ENCODE measurements around the gene CEP72.
"Not testable (repeated sequence)": the region's sequence is repeated elsewhere in the genome, so short reads cannot be mapped to it uniquely, and the experiment has no call there.

CEP72 gene

DNA sequence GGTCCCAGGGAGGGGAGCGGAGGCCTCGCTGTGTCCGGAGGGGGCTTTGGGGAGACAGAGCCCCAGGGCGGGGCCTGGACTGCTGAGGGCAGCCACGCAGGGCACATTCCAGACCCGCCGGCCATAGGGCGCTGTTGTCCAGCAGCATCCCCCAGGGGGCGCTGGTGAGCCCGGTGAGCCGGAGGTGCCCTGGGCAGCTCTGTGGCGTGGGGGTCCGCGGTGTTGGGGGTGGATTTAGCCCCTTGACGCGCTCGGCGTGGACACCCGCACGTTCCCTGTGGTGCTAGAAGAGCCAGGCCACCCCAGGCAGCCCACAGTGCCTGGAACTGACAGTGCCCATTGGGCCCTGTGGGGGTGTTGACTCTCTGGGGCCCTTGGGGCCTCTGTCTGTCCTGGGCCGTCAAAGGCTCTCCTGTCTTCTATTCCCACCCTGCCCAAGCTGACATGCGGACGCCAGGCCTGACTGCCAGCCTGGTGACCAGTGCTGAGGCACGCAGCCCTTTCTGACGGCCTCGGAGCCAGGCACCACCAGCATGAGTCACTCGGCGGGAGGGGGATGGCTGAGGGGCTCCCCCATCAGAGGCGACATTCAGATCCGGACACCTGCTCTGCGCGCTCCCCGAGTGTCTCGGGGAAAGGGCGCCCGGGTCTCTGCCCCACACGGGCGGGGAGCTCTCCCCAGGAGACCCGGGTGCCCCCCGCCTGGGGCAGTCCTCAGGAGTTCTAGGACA is 57.1 kb downstream of the CEP72 start:
- in situ Hi-C loops (cut with MboI; ENCODE audit: low sequenced_read_pairs) = no loop called here

DNA sequence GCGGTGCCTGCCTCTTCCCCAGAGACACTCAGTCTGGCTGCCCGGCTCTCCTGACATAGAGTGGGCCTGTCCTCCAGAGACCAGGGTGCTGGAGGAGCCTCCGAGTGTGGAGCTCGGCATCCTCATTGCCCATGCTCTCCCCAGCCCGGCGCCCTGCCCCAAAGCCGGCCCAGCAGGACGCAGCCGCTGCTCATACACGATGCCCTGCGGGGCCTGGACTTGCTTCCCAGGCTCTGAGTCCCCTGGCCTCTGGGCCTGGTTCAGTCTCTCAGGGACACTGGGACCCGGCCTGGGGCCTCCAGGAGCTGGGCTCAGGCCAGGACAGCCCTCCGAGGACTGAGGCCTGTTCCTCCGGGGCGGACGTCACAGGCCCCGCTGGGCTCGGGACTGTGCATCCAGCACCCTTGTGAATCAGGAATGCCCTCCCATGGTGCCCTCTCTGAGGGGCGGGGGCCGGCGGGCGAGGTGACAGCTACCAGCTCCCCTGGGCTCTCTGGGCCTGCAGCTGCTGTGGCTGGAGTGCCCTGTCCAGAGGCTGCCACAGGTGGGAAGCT is 57.8 kb downstream of the CEP72 start:
- in situ Hi-C loops (cut with MboI; ENCODE audit: low sequenced_read_pairs) = no loop called here

DNA sequence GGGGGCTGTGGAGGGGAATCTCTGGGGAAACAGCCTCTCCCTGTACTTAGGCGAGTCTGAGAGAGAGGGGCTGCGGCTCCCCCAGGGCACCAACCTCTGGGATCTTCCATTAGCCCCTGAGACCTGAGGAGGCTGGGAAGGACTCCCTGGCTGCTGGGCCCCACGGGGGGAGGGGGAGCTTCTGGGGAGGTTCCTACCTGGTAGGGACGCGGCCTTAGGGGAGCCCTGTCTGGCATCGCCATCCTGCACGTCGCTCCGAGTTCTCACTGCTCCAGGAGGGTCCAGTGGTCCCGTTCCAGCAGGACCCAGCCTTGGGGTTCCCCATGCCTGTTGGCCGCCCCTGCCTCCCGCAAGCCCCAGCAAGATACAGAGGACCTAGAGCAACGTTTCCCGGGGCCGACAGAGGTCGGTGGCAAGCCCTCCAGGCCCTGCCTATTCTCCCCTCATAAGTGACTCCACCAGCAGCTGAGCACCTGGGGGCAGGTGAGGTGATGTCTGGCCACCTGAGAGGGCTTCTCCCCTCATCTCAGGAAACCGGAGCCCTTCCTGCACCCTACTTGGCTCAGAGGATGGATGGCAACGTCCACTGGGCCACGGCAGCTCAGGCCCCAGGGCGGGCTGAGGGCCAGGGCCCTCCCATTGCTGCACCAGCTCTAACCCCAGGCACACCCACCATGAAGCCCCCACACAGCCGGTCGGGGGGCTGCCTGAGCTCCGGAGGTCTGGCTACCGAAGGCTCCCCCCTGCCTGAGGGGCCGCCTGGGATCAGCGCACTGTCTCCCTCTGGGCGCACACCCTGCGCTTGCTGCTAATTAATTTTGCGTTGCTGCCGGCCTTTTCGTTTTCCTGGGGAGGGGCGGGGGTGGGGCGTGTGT is 58.5 kb downstream of the CEP72 start:
- in situ Hi-C loops (cut with MboI; ENCODE audit: low sequenced_read_pairs) = no loop called here

- in situ Hi-C loops (cut with MboI; ENCODE audit: low sequenced_read_pairs) = no loop called here
Observed at GRCh38 chr5:671459-672328, 59.6 kb downstream of the CEP72 start.

GRCh38 chr5:672329-673160 is 60.4 kb downstream of the CEP72 start:
- in situ Hi-C loops (cut with MboI; ENCODE audit: low sequenced_read_pairs) = no loop called here

DNA sequence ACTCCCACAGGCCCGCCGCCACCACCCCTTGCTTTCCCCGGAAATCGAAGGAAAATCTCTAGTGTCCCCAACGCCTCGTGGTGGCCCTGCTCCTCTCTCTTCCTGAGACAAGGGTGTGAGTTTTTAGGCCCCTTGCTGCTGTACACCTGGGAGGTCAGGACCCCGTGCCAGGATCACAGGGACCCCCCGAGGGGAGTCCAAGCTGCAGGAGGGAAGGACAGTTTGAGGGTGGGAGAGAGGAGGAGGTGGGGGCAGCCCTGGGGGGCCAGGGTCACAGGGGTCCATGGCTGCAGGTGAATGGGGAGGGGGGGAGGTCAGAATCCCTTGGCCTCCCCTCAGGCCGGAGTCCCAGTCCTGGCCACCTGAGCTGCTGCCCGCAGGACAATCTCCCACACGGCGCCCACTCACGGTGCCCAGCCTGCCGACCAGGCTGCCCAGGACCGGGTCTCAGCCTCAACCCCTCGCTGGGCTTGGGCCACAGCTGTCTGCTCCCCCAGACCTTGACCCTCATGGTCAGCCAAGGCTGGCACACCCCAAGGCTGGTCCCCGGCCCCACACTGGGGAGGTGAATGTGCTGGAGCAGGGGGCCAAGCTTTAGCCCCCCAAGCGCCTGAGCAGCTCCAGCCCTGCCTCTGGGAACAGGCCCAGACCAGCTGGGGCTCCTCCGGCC is 61.2 kb downstream of the CEP72 start:
- in situ Hi-C loops (cut with MboI; ENCODE audit: low sequenced_read_pairs) = no loop called here

DNA sequence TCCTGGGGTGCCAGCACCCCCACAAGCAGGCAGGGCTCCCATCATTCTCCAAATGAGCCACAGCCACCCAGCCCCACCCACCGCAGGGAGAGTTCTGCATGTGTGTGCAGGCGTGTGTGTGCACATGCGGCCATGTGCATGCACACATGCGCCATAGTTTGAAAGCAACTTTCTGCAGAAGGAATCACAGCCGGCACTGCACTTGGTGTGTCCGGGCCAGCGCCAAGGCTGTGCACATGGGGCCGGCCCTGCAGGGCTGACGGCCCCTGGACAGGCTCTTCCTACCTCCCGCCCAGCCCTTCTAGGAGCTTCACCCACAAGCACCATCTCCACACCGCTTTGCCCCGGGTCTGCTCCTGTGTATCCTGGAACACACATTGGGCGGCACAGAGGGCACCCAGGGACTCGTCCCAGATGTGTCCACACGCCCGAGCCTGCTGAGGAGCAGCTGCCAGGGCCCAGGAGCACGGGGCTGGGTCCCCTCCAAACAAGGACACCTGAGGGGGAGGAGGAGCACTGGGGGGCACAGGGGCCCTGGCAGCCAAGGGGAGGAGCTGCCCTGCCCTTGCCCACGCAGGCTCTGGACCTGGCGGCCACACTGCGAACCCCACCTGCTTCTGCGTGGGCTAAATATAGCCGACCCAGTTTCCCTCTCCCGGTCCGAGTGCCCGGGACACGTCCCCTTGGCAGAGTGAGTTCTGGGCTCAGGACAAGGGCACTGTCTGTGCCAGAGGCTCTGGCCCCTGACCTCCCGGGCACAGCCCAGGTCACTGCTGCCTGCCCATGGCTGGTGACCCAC is 61.9 kb downstream of the CEP72 start:
- in situ Hi-C loops (cut with MboI; ENCODE audit: low sequenced_read_pairs) = no loop called here

DNA sequence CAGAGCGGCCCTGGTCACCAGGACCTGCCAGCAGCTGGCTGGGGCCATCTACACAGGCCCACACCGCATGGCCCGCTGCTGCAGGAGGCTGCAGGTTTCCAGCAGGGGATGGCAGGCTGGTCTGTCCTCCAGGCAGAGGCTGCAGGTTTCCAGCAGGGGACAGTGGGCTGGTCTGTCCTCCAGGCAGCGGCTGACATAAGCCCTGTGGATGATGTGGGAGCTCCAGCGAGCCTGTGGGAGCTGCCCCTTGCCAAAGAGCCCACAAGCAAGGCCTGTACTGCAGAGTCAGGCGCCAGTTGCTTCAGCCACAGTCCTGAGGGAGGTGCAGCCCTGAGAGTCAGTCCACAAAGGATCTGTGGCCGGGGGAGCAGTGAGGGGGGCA is 62.5 kb downstream of the CEP72 start:
- in situ Hi-C loops (cut with MboI; ENCODE audit: low sequenced_read_pairs) = no loop called here

GRCh38 chr5:675111-675870 is 63.2 kb downstream of the CEP72 start:
- in situ Hi-C loops (cut with MboI; ENCODE audit: low sequenced_read_pairs) = no loop called here

GRCh38 chr5:675871-676698 is 63.9 kb downstream of the CEP72 start:
- in situ Hi-C loops (cut with MboI; ENCODE audit: low sequenced_read_pairs) = no loop called here

GRCh38 chr5:676699-677076 is 64.5 kb downstream of the CEP72 start:
- in situ Hi-C loops (cut with MboI; ENCODE audit: low sequenced_read_pairs) = no loop called here

GRCh38 chr5:677131-678101 is 65.3 kb downstream of the CEP72 start:
- in situ Hi-C loops (cut with MboI; ENCODE audit: low sequenced_read_pairs) = no loop called here

DNA sequence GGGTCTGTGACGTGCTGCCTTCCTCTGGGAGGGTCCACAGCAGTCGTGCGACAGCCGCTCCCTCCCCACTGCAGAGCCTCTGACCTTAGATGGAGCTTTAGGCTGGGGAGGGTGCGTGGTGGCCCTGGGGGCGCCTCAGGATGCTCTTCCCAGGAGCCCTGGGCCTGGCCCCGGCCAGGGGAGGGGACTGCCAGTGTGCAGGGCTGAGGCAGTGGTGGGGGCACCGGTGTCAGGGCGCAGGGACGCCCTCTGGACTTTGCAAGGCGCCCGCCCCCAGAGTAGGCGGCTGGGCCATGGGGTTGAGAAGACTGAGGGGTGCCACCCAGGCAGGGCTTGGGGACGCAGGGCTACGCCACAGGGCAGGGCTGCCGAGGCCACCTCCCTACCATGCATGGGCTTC is 66.4 kb downstream of the CEP72 start:
- in situ Hi-C loops (cut with MboI; ENCODE audit: low sequenced_read_pairs) = not testable (repeated sequence)

DNA sequence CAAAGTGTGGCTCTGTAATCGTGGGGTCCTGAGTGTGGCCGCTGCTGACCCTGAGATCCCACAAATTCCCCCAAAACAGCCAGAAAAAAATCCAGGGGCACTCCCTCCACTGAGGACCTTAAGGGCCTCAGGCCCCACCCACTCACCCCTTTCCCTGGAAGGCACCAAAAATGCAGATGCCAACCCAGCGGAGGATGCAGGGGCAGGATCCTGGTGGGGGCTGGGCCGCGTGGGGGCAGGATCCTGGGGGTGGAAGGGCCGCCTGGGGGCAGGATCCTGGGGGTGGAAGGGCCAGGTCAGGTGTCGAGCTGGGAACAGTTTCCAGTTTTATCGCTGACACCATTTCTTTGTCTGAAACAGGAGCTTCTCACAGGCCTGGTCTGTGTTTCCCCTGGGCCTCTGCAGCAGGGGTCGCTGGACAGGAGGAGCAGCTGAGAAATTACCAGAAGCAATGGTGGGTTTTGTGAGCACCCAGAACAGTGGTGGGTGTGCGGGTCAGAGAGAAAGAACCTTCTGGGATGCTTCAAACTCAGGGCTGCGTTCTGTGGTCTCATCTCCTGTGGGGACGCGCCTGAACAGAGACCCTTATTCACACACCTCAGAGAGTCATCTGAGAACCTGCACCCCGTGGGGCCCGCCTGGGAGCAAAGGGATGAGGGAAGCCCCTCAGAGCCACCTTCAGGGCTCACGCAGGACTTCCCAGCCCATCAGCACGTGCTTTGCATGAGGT is 67.2 kb downstream of the CEP72 start:
- in situ Hi-C loops (cut with MboI; ENCODE audit: low sequenced_read_pairs) = not testable (repeated sequence)

GRCh38 chr5:680118-680795 is 68.1 kb downstream of the CEP72 start:
- in situ Hi-C loops (cut with MboI; ENCODE audit: low sequenced_read_pairs) = not testable (repeated sequence)

All from HL-60/S4 treated with retinoic acid at 250 ng/mL for 4 days and 3 days (cell line).